Karpas-422 (cell line): ENCODE measurements around the gene GLDC. TPM values are rescaled to one million over a fixed set of nuclear protein-coding genes. Genes with fewer than 3 reads are reported as not detected.

ENCODE experiments used
- DNase-seq: peaks from one replicate; pipeline ENCODE4 v3.0.0-alpha.2; 2015
- H2AFZ ChIP-seq: fragments of 200-600 bp; sonication (generic); 2 replicates; pipeline ENCODE4 v1.6.1; 2014; ENCODE audit warnings: antibody characterized with exemption, low read length, mixed read lengths
- H3K27ac ChIP-seq: fragments of 200-600 bp; sonication (generic); 2 replicates; pipeline ENCODE4 v1.5.1; 2014; ENCODE audit warnings: mild to moderate bottlenecking, low read length, moderate library complexity
- H3K27me3 ChIP-seq: fragments of 200-600 bp; sonication (generic); 2 replicates; pipeline ENCODE4 v1.6.1; 2014; ENCODE audit warnings: low read length, mixed read lengths
- H3K36me3 ChIP-seq: fragments of 200-600 bp; sonication (generic); 2 replicates; pipeline ENCODE4 v1.6.1; 2014; ENCODE audit warnings: low read length, mixed read lengths; ENCODE audit not compliant: insufficient read depth
- H3K4me1 ChIP-seq: fragments of 200-600 bp; sonication (generic); 2 replicates; pipeline ENCODE4 v1.6.1; 2014; ENCODE audit warnings: mild to moderate bottlenecking, low read length, mixed read lengths
- H3K4me2 ChIP-seq: fragments of 200-600 bp; sonication (generic); 2 replicates; pipeline ENCODE4 v1.6.1; 2014; ENCODE audit warnings: low read length, low read depth, mild to moderate bottlenecking; ENCODE audit not compliant: poor library complexity, severe bottlenecking
- H3K4me3 ChIP-seq: fragments of 200-600 bp; sonication (generic); 2 replicates; pipeline ENCODE4 v1.5.1; 2014; ENCODE audit warnings: mild to moderate bottlenecking, antibody characterized with exemption, low read length, mixed read lengths
- H3K79me2 ChIP-seq: fragments of 200-600 bp; sonication (generic); 2 replicates; pipeline ENCODE4 v1.6.1; 2014; ENCODE audit warnings: mild to moderate bottlenecking, low read length, mixed read lengths
- H3K9ac ChIP-seq: fragments of 200-600 bp; sonication (generic); 2 replicates; pipeline ENCODE4 v1.6.0; 2014; ENCODE audit warnings: low read length
- H3K9me2 ChIP-seq: fragments of 200-600 bp; sonication (generic), shearing (Covaris generic); replicated peaks from 2 replicates; pipeline ENCODE4 v1.6.0; 2014; ENCODE audit warnings: mild to moderate bottlenecking, low read length, moderate library complexity; ENCODE audit not compliant: insufficient read depth
- H3K9me3 ChIP-seq: fragments of 300-700, 200-600 bp; sonication (generic); 2 replicates; pipeline ENCODE4 v1.6.1; 2014; ENCODE audit warnings: low read length, mixed read lengths
- H4K20me1 ChIP-seq: fragments of 200-600 bp; sonication (generic); 2 replicates; pipeline ENCODE4 v1.6.1; 2014; ENCODE audit warnings: mild to moderate bottlenecking, antibody characterized with exemption, low read length, low read depth; ENCODE audit not compliant: insufficient read depth
- total RNA-seq: library from RNA; depleted of rRNA; stranded (reverse); fragments of >200 nt; shearing (Covaris generic); gene quantifications from 2 replicates; pipeline ENCODE4 v1.2.3, GENCODE V29; 2014; ENCODE audit warnings: low replicate concordance

The GLDC gene
- total RNA-seq, 1 experiment from 2014 or later, result not detected

- Histone ChIP-seq H3K4me3 (peak overlapping the region; percentile 98), H3K9ac (peak overlapping the region; percentile 76), H3K27me3 (no peaks in the 10 kb centered on the region), H3K4me2 (peak overlapping the region; percentile 81), H3K9me3 (no peaks in the 10 kb centered on the region), H4K20me1 (no peaks in the 10 kb centered on the region), H3K4me1 (peaks cover 26% of the 10 kb centered on the region), H3K9me2 (no peaks in the 10 kb centered on the region), H3K27ac (peak overlapping the region; percentile 94), H3K79me2 (peaks cover 6% of the 10 kb centered on the region), H3K36me3 (no peaks in the 10 kb centered on the region), H2AFZ (peak overlapping the region; percentile 90)
- DNase-seq, result peak; percentile 97
Observed at GRCh38 chr9:6681147-6681956, 35.8 kb upstream of the GLDC start.

- Histone ChIP-seq H3K4me2 (peak overlapping the region; percentile 81), H3K9me3 (no peaks in the 10 kb centered on the region), H4K20me1 (no peaks in the 10 kb centered on the region), H3K36me3 (no peaks in the 10 kb centered on the region), H2AFZ (peak overlapping the region; percentile 90; the same call in 1 of the 2 replicates), H3K27me3 (no peaks in the 10 kb centered on the region), H3K9ac (peak overlapping the region; percentile 76), H3K27ac (peak overlapping the region; percentile 94), H3K4me1 (peaks cover 22% of the 10 kb centered on the region), H3K9me2 (no peaks in the 10 kb centered on the region), H3K4me3 (peak overlapping the region; percentile 98), H3K79me2 (peaks cover 6% of the 10 kb centered on the region)
- peak; percentile 82 for DNase-seq
Observed at GRCh38 chr9:6680797-6681146, 35.2 kb upstream of the GLDC start.

- DNase-seq, result no peak
- H3K9me3 ChIP-seq, result no peaks in the 10 kb centered on the region
- H3K79me2 ChIP-seq, result peaks cover 6% of the 10 kb centered on the region
- no peaks in the 10 kb centered on the region for H3K27me3 ChIP-seq
- no peaks in the 10 kb centered on the region for H3K36me3 ChIP-seq
- no peak overlapping the region for H3K9ac ChIP-seq
- H3K4me1 ChIP-seq, result peaks cover 15% of the 10 kb centered on the region
- no peak overlapping the region for H3K4me2 ChIP-seq
- H3K4me3 ChIP-seq, result no peak overlapping the region
- no peak overlapping the region for H2AFZ ChIP-seq
- no peak overlapping the region for H3K27ac ChIP-seq
- no peaks in the 10 kb centered on the region for H4K20me1 ChIP-seq
- H3K9me2 ChIP-seq, result no peaks in the 10 kb centered on the region
Observed at GRCh38 chr9:6677803-6678202, 32.3 kb upstream of the GLDC start.

GRCh38 chr9:6676254-6676921 is 30.9 kb upstream of the GLDC start:
- no peaks in the 10 kb centered on the region for H3K9me3 ChIP-seq
- no peak overlapping the region for H3K4me2 ChIP-seq
- no peaks in the 10 kb centered on the region for H3K36me3 ChIP-seq
- H3K27ac ChIP-seq, result no peak overlapping the region
- H3K4me1 ChIP-seq, result peaks cover 12% of the 10 kb centered on the region
- no peaks in the 10 kb centered on the region for H3K79me2 ChIP-seq
- no peak overlapping the region for H3K4me3 ChIP-seq
- no peaks in the 10 kb centered on the region for H3K9me2 ChIP-seq
- no peak overlapping the region for H2AFZ ChIP-seq
- DNase-seq, result no peak
- no peaks in the 10 kb centered on the region for H3K27me3 ChIP-seq
- no peak overlapping the region for H3K9ac ChIP-seq
- H4K20me1 ChIP-seq, result no peaks in the 10 kb centered on the region

GRCh38 chr9:6675268-6675667 is 29.7 kb upstream of the GLDC start:
- H3K4me3 ChIP-seq, result no peak overlapping the region
- H3K9me2 ChIP-seq, result no peaks in the 10 kb centered on the region
- no peaks in the 10 kb centered on the region for H3K9me3 ChIP-seq
- no peak overlapping the region for H3K9ac ChIP-seq
- no peaks in the 10 kb centered on the region for H3K27me3 ChIP-seq
- peaks cover 4% of the 10 kb centered on the region for H3K4me1 ChIP-seq
- no peaks in the 10 kb centered on the region for H3K79me2 ChIP-seq
- H4K20me1 ChIP-seq, result no peaks in the 10 kb centered on the region
- H3K27ac ChIP-seq, result no peak overlapping the region
- no peaks in the 10 kb centered on the region for H3K36me3 ChIP-seq
- DNase-seq, result no peak
- H2AFZ ChIP-seq, result no peak overlapping the region
- H3K4me2 ChIP-seq, result no peak overlapping the region

- Histone ChIP-seq H4K20me1 (no peaks in the 10 kb centered on the region), H3K4me2 (no peak overlapping the region), H3K4me1 (no peaks in the 10 kb centered on the region), H3K4me3 (no peak overlapping the region), H3K9me3 (no peaks in the 10 kb centered on the region), H3K79me2 (no peaks in the 10 kb centered on the region), H3K36me3 (no peaks in the 10 kb centered on the region), H2AFZ (no peak overlapping the region), H3K9ac (no peak overlapping the region), H3K9me2 (no peaks in the 10 kb centered on the region), H3K27ac (no peak overlapping the region), H3K27me3 (no peaks in the 10 kb centered on the region)
- no peak for DNase-seq
Observed at GRCh38 chr9:6673326-6674025, 27.9 kb upstream of the GLDC start.

- Histone ChIP-seq H3K27ac (no peak overlapping the region), H3K4me2 (no peak overlapping the region), H3K79me2 (no peaks in the 10 kb centered on the region), H3K4me3 (no peak overlapping the region), H3K27me3 (no peaks in the 10 kb centered on the region), H3K36me3 (no peaks in the 10 kb centered on the region), H3K4me1 (no peaks in the 10 kb centered on the region), H2AFZ (no peak overlapping the region), H3K9ac (no peak overlapping the region), H3K9me2 (no peaks in the 10 kb centered on the region), H3K9me3 (no peaks in the 10 kb centered on the region), H4K20me1 (no peaks in the 10 kb centered on the region)
- DNase-seq, result no peak
Observed at GRCh38 chr9:6672118-6672517, 26.6 kb upstream of the GLDC start.

- Histone ChIP-seq H3K36me3 (no peaks in the 10 kb centered on the region), H3K79me2 (no peaks in the 10 kb centered on the region), H4K20me1 (no peaks in the 10 kb centered on the region), H3K9me2 (no peaks in the 10 kb centered on the region), H3K4me2 (no peak overlapping the region), H2AFZ (no peak overlapping the region), H3K9ac (no peak overlapping the region), H3K4me1 (no peaks in the 10 kb centered on the region), H3K4me3 (no peak overlapping the region), H3K9me3 (no peaks in the 10 kb centered on the region), H3K27ac (no peak overlapping the region), H3K27me3 (no peaks in the 10 kb centered on the region)
- no peak for DNase-seq
Observed at GRCh38 chr9:6671416-6671815, 25.9 kb upstream of the GLDC start.
